CD14-positive monocyte (primary cell): ENCODE data around the gene ALDH5A1. TPM values are rescaled to one million over a fixed set of nuclear protein-coding genes. Genes with fewer than 3 reads are reported as not detected.

ENCODE experiments used
- DNase-seq, 3 donors: peaks; one replicate each; pipeline ENCODE4 v3.0.0-alpha.2; 2011 to 2022
- H2AFZ ChIP-seq: 2 replicates; pipeline ENCODE4 v1.6.0; 2012; ENCODE audit warnings: mild to moderate bottlenecking, low read depth, low read length, inconsistent platforms; ENCODE audit not compliant: insufficient read depth, poor library complexity, severe bottlenecking
- H3K27ac ChIP-seq, 2 donors: 1 replicate in 1 of 2; 2 replicates in 1 of 2; pipeline ENCODE4 v1.5.1; 2012 to 2013; ENCODE audit warnings: low read length in 2 of 2, control low read depth in 1 of 2, inconsistent platforms in 1 of 2, low read depth in 1 of 2, mild to moderate bottlenecking in 1 of 2
- H3K27me3 ChIP-seq, 2 donors: one replicate each; pipeline versions ENCODE4 v1.6.0 to v1.6.1; 2011 to 2013; ENCODE audit warnings: low read length in 2 of 2; ENCODE audit not compliant: control insufficient read depth in 2 of 2, insufficient read depth in 2 of 2
- H3K36me3 ChIP-seq, 2 donors: replicated peaks in 1 of 2; 1 replicate in 1 of 2; 2 replicates in 1 of 2; pipeline versions ENCODE4 v1.5.1 to v1.6.1; 2012 to 2013; ENCODE audit warnings: low read length in 2 of 2, control low read depth in 1 of 2, inconsistent platforms in 1 of 2, mild to moderate bottlenecking in 1 of 2; ENCODE audit not compliant: insufficient read depth in 2 of 2, control insufficient read depth in 1 of 2
- H3K4me1 ChIP-seq, 2 donors: 1 replicate in 1 of 2; 2 replicates in 1 of 2; pipeline versions ENCODE4 v1.5.1 to v1.6.1; 2012 to 2013; ENCODE audit warnings: low read length in 2 of 2, control low read depth in 1 of 2, inconsistent platforms in 1 of 2, mild to moderate bottlenecking in 1 of 2, moderate library complexity in 1 of 2; ENCODE audit not compliant: insufficient read depth in 2 of 2, control insufficient read depth in 1 of 2
- H3K4me2 ChIP-seq: replicated peaks from 2 replicates; pipeline ENCODE3; 2012; ENCODE audit warnings: low read length, moderate library complexity, mild to moderate bottlenecking; ENCODE audit not compliant: poor library complexity, severe bottlenecking; ENCODE audit errors: extremely low read depth
- H3K4me3 ChIP-seq, 3 experiments: fragments of 200-600 bp in 1 of 3; sonication (generic) in 1 of 3; replicated peaks in 1 of 3; 1 replicate in 2 of 3; 2 replicates in 1 of 3; pipeline ENCODE4 v1.5.1; 2011 to 2013; ENCODE audit warnings: low read length in 3 of 3, mild to moderate bottlenecking in 3 of 3, control low read depth in 2 of 3, low read depth in 2 of 3, inconsistent platforms in 1 of 3, moderate library complexity in 1 of 3
- H3K79me2 ChIP-seq: 2 replicates; pipeline ENCODE4 v1.6.0; 2012; ENCODE audit warnings: mild to moderate bottlenecking, control low read depth, inconsistent platforms, low read length, moderate library complexity; ENCODE audit not compliant: insufficient read depth
- H3K9ac ChIP-seq: 2 replicates; pipeline ENCODE4 v1.6.0; 2017; ENCODE audit warnings: low read length, mild to moderate bottlenecking; ENCODE audit not compliant: insufficient read depth, poor library complexity, severe bottlenecking
- H3K9me3 ChIP-seq, 2 donors: replicated peaks in 1 of 2; 1 replicate in 1 of 2; 2 replicates in 1 of 2; pipeline versions ENCODE4 v1.5.1 to v1.6.1; 2012 to 2013; ENCODE audit warnings: low read length in 2 of 2, control low read depth in 1 of 2; ENCODE audit not compliant: control insufficient read depth in 1 of 2, insufficient read depth in 1 of 2
- H4K20me1 ChIP-seq: 2 replicates; pipeline ENCODE4 v1.6.0; 2012; ENCODE audit warnings: mild to moderate bottlenecking, low read length, control low read depth, moderate library complexity; ENCODE audit not compliant: insufficient read depth
- H3K27ac Mint-ChIP-seq, 7 donors: one replicate each; pipeline ENCODE4 v1.8.0; 2020; ENCODE audit warnings: mild to moderate bottlenecking in 7 of 7, mixed read lengths in 7 of 7, moderate library complexity in 6 of 7, inconsistent platforms in 2 of 7
- H3K27me3 Mint-ChIP-seq, 3 donors: one replicate each; pipeline ENCODE4 v1.8.0; 2021 to 2022; ENCODE audit warnings: low read depth in 3 of 3, mild to moderate bottlenecking in 3 of 3, mixed read lengths in 3 of 3, moderate library complexity in 3 of 3, inconsistent platforms in 1 of 3
- H3K36me3 Mint-ChIP-seq, 2 donors: one replicate each; pipeline ENCODE4 v1.8.0; 2020; ENCODE audit warnings: mixed read lengths in 2 of 2, inconsistent platforms in 1 of 2, mild to moderate bottlenecking in 1 of 2
- H3K4me1 Mint-ChIP-seq: one replicate; pipeline ENCODE4 v1.8.0; 2020; ENCODE audit warnings: mild to moderate bottlenecking, mixed read lengths
- H3K4me3 Mint-ChIP-seq, 2 donors: one replicate each; pipeline ENCODE4 v1.8.0; 2020; ENCODE audit warnings: mild to moderate bottlenecking in 2 of 2, mixed read lengths in 2 of 2, moderate library complexity in 1 of 2
- H3K9me3 Mint-ChIP-seq, 7 donors: one replicate each; pipeline ENCODE4 v1.8.0; 2020 to 2022; ENCODE audit warnings: mixed read lengths in 7 of 7, mild to moderate bottlenecking in 6 of 7, moderate library complexity in 6 of 7, inconsistent platforms in 2 of 7
- WGBS: methylation state at CpG from one replicate; pipeline ENCODE4 v1.1.5; 2013; ENCODE audit warnings: missing lambda C conversion rate; ENCODE audit not compliant: insufficient coverage; 5-methylcytosine and 5-hydroxymethylcytosine counted together
- intact Hi-C, 2 donors: fragments of 100-400 bp; cut with micrococcal nuclease; formaldehyde crosslinking; loops; one replicate each; pipeline versions ENCODE4 v1.15.0 to v1.15.1; 2023
- polyA plus RNA-seq, 3 donors: library from polyadenylated mRNA; depleted of rRNA in 1 of 3; unstranded in 2 of 3; stranded (reverse) in 1 of 3; fragments of 300-500 nt in 2 of 3; fragments of >200 nt in 1 of 3; fragmentation: Illumina TruSeq in 2 of 3; gene quantifications; 1 replicate in 2 of 3; 2 replicates in 1 of 3; pipeline ENCODE4 v1.2.3, GENCODE V29; 2012 to 2021
- TF ChIP-seq, protein P1 (sequence below): fragments of 200-600 bp; IDR thresholded peaks from one replicate; pipeline ENCODE4 v1.8.0; 2022; ENCODE audit warnings: antibody characterized with exemption, mild to moderate bottlenecking

The ALDH5A1 gene
- polyA plus RNA-seq, 3 donors: 0.04 to 0.33 (median 0.17) TPM

DNA sequence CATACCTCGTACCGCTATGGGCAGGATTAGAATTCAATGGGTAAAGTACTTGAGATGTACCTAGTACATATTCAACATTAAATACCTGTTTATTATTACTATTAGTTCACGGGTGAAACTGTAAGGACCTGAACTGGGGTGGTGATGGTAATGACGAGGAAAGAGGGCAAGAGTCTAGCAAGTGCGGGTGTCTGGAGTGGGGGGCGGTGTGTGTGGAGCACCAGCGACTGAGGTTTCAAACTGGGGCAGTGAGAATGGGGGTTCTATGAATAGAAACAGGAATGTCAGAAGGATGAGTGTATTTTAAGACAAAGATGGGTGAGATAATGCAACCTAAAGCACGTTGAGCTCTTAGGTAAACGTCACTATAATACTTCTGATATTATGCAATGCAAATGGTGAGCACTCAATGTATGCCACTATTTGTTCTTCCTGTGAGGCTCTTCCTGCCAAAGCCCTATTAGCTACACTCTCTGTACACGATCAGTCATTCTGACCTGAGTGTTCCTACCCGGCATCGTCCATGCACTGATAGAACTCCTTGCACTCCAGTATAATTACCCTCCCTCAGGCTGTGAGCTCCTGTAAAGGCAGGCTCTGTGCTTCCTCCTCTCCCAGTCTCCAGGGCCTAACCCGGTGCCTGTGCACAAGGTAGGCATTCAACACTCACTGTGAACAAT lies 55.0 kb downstream of the ALDH5A1 start:
- TF ChIP-seq, protein P1, sequence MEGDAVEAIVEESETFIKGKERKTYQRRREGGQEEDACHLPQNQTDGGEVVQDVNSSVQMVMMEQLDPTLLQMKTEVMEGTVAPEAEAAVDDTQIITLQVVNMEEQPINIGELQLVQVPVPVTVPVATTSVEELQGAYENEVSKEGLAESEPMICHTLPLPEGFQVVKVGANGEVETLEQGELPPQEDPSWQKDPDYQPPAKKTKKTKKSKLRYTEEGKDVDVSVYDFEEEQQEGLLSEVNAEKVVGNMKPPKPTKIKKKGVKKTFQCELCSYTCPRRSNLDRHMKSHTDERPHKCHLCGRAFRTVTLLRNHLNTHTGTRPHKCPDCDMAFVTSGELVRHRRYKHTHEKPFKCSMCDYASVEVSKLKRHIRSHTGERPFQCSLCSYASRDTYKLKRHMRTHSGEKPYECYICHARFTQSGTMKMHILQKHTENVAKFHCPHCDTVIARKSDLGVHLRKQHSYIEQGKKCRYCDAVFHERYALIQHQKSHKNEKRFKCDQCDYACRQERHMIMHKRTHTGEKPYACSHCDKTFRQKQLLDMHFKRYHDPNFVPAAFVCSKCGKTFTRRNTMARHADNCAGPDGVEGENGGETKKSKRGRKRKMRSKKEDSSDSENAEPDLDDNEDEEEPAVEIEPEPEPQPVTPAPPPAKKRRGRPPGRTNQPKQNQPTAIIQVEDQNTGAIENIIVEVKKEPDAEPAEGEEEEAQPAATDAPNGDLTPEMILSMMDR: no peak
- no peaks in the 10 kb centered on the region for H3K27me3 ChIP-seq
- Mint-ChIP-seq H3K9me3 (no peaks in the 10 kb centered on the region), H3K4me1 (peaks cover 6% of the 10 kb centered on the region), H3K4me3 (no peak overlapping the region), H3K27me3 (peaks cover 5 to 7% (median 7%) of the 10 kb centered on the region in 3 donors), H3K36me3 (no peaks in the 10 kb centered on the region), H3K27ac (no peak overlapping the region)
- H2AFZ ChIP-seq: no peak overlapping the region
- 94% methylated on average over 10 of the region's 13 CpGs for WGBS
- no peaks in the 10 kb centered on the region for H3K36me3 ChIP-seq
- H3K4me3 ChIP-seq: no peak overlapping the region
- no peaks in the 10 kb centered on the region for H4K20me1 ChIP-seq
- no peak overlapping the region for H3K4me2 ChIP-seq
- H3K4me1 ChIP-seq: no peaks in the 10 kb centered on the region
- H3K9me3 ChIP-seq: no peaks in the 10 kb centered on the region
- no peak for DNase-seq
- no peak overlapping the region for H3K27ac ChIP-seq
- intact Hi-C loops: no loop called here
- no peak overlapping the region for H3K9ac ChIP-seq
- no peaks in the 10 kb centered on the region for H3K79me2 ChIP-seq

DNA sequence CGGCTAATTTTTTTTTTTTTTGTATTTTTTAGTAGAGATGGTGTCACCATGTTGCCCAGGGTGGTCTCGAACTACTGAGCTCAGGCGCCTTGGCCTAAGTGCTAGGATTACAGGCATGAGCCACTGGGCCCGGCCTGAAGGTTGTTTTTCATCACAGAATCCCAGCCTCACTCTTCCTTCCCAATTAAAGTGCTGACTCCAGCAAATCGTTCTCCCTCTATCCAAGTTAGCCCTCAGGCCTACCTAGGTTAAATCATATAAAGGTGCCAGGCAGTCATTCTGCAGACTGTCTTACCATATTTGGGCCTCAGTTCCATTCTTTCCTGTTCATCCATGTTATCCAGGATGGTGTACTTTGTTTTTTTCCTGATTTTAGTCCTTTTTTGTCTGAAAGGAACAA lies 56.4 kb downstream of the ALDH5A1 start:
- H3K27me3 Mint-ChIP-seq: peaks cover 5 to 10% (median 5%) of the 10 kb centered on the region in 3 donors
- H3K36me3 Mint-ChIP-seq: no peaks in the 10 kb centered on the region
- H3K4me3 Mint-ChIP-seq: no peak overlapping the region
- TF ChIP-seq, protein P1: no peak
- Histone ChIP-seq H2AFZ (no peak overlapping the region), H3K79me2 (no peaks in the 10 kb centered on the region), H3K9me3 (no peaks in the 10 kb centered on the region), H3K36me3 (no peaks in the 10 kb centered on the region), H3K4me2 (no peak overlapping the region), H4K20me1 (no peaks in the 10 kb centered on the region), H3K27me3 (no peaks in the 10 kb centered on the region), H3K4me1 (no peaks in the 10 kb centered on the region), H3K9ac (no peak overlapping the region), H3K27ac (no peak overlapping the region), H3K4me3 (no peak overlapping the region)
- H3K9me3 Mint-ChIP-seq: no peaks in the 10 kb centered on the region
- WGBS: 95% methylated on average over 4 of the region's 5 CpGs
- H3K4me1 Mint-ChIP-seq: peaks cover 6% of the 10 kb centered on the region
- no peak overlapping the region for H3K27ac Mint-ChIP-seq
- intact Hi-C loops: no loop called here
- no peak for DNase-seq
